Caco-2 (cell line): ENCODE data around the gene TRUB1. TPM values are rescaled to one million over a fixed set of nuclear protein-coding genes. Genes with fewer than 3 reads are reported as not detected.

ENCODE experiments used
- BruUV-seq: library from RNA; stranded (reverse); fragments of 400-500 nt; replicated peaks from 2 replicates; lab custom pipeline; 2021; lab: Mats Ljungman, UMichigan
- CTCF ChIA-PET: fragments of 300-600 bp; sonication (Branson Sonifier 250); formaldehyde crosslinking; loops from one replicate; lab custom pipeline; 2022; ENCODE audit warnings: antibody characterized with exemption; lab: Charles Lee
- POLR2A ChIA-PET: fragments of 300-600 bp; sonication (Branson Sonifier 250); formaldehyde crosslinking; loops from one replicate; lab custom pipeline; 2022; ENCODE audit warnings: antibody characterized with exemption; lab: Charles Lee
- DNase-seq, 2 experiments: peaks; one replicate each; pipeline versions ENCODE4 v3.0.0 to v3.0.0-alpha.2; 2020 to 2022
- H3K27me3 ChIP-seq: replicated peaks from 2 replicates; pipeline ENCODE4 v1.6.0; 2011; ENCODE audit warnings: low read length; ENCODE audit not compliant: control insufficient read depth, insufficient read depth
- H3K36me3 ChIP-seq: 2 replicates; pipeline ENCODE4 v1.5.1; 2011; ENCODE audit warnings: low read length; ENCODE audit not compliant: control insufficient read depth, insufficient read depth
- H3K4me1 ChIP-seq: fragments of 250-450 bp; sonication (Bioruptor Pico); 2 replicates; pipeline ENCODE4 v1.5.1; 2020; ENCODE audit warnings: mild to moderate bottlenecking
- H3K4me3 ChIP-seq: 2 replicates; pipeline ENCODE4 v1.5.1; 2011; ENCODE audit warnings: low read depth, mild to moderate bottlenecking, control low read depth, low read length
- H3K9me3 ChIP-seq: fragments of 250-450 bp; sonication (Bioruptor Pico); 2 replicates; pipeline ENCODE4 v1.5.1; 2020; ENCODE audit warnings: mild to moderate bottlenecking, moderate library complexity
- H3K27ac Mint-ChIP-seq: one replicate; pipeline ENCODE4 v1.8.0; 2022; ENCODE audit warnings: mixed read lengths; ENCODE audit not compliant: unreplicated experiment
- H3K27me3 Mint-ChIP-seq: one replicate; pipeline ENCODE4 v1.8.0; 2022; ENCODE audit warnings: mixed read lengths; ENCODE audit not compliant: insufficient read depth, unreplicated experiment
- H3K36me3 Mint-ChIP-seq: one replicate; pipeline ENCODE4 v1.8.0; 2022; ENCODE audit warnings: mild to moderate bottlenecking, mixed read lengths; ENCODE audit not compliant: insufficient read depth, unreplicated experiment
- H3K4me1 Mint-ChIP-seq: one replicate; pipeline ENCODE4 v1.8.0; 2022; ENCODE audit warnings: low read depth, mixed read lengths; ENCODE audit not compliant: unreplicated experiment
- H3K4me3 Mint-ChIP-seq: one replicate; pipeline ENCODE4 v1.8.0; 2022; ENCODE audit warnings: mild to moderate bottlenecking, moderate library complexity, mixed read lengths; ENCODE audit not compliant: unreplicated experiment
- H3K9me3 Mint-ChIP-seq: one replicate; pipeline ENCODE4 v1.8.0; 2022; ENCODE audit warnings: mixed read lengths; ENCODE audit not compliant: unreplicated experiment
- CTCF ChIP-seq, 2 experiments: fragments of 200-600 bp in 1 of 2; IDR thresholded peaks; 1 replicate in 1 of 2; 2 replicates in 1 of 2; pipeline versions ENCODE4 v1.5.1 to v1.8.0; 2011 to 2022; ENCODE audit warnings: antibody characterized with exemption in 1 of 2, control low read depth in 1 of 2, inconsistent platforms in 1 of 2, low read depth in 1 of 2, low read length in 1 of 2, mild to moderate bottlenecking in 1 of 2, moderate library complexity in 1 of 2; ENCODE audit not compliant: insufficient read depth in 1 of 2, severe bottlenecking in 1 of 2, unreplicated experiment in 1 of 2
- intact Hi-C: fragments of 100-400 bp; cut with micrococcal nuclease; formaldehyde crosslinking; loops from one replicate; pipeline ENCODE4 v1.10.0; 2022; ENCODE audit not compliant: unreplicated experiment
- total RNA-seq: library from RNA; stranded (reverse); gene quantifications from 2 replicates; pipeline ENCODE4 v1.2.3, GENCODE V29; 2022

TRUB1 gene
- total RNA-seq, 1 experiment from 2014 or later, result 22.0 TPM

- H3K9me3 ChIP-seq, result no peaks in the 10 kb centered on the region
- Mint-ChIP-seq H3K9me3 (peaks cover 10% of the 10 kb centered on the region), H3K4me1 (peaks cover 21% of the 10 kb centered on the region), H3K36me3 (no peaks in the 10 kb centered on the region), H3K27me3 (no peaks in the 10 kb centered on the region), H3K27ac (no peak overlapping the region), H3K4me3 (no peak overlapping the region)
- BruUV-seq, result no TSS peak
- ChIA-PET CTCF (no interaction called here), POLR2A (no interaction called here)
- TF ChIP-seq CTCF (IDR thresholded peaks at IDR 0.05; ENCODE audit: insufficient read depth in 1 of 2, low read depth in 1 of 2, low read length in 1 of 2, severe bottlenecking in 1 of 2, unreplicated experiment in 1 of 2), result no peak
- H3K4me3 ChIP-seq, result no peak overlapping the region
- intact Hi-C loops, result no loop called here
- no peaks in the 10 kb centered on the region for H3K27me3 ChIP-seq
- peaks cover 9% of the 10 kb centered on the region; the same call in 1 of the 2 replicates for H3K4me1 ChIP-seq
- no peaks in the 10 kb centered on the region for H3K36me3 ChIP-seq
- DNase-seq, result no peak
Observed at GRCh38 chr10:114908896-114909295, 29.1 kb upstream of the TRUB1 start.

GRCh38 chr10:114911052-114911711 is 26.8 kb upstream of the TRUB1 start:
- CTCF ChIA-PET, result no interaction called here

GRCh38 chr10:114911801-114912469 is 26.1 kb upstream of the TRUB1 start:
- H3K9me3 ChIP-seq, result no peaks in the 10 kb centered on the region
- Mint-ChIP-seq H3K36me3 (no peaks in the 10 kb centered on the region), H3K27me3 (no peaks in the 10 kb centered on the region), H3K27ac (no peak overlapping the region), H3K4me1 (peaks cover 7% of the 10 kb centered on the region), H3K4me3 (no peak overlapping the region), H3K9me3 (no peaks in the 10 kb centered on the region)
- BruUV-seq, result no TSS peak
- no peaks in the 10 kb centered on the region for H3K27me3 ChIP-seq
- no peak overlapping the region for H3K4me3 ChIP-seq
- intact Hi-C loops, result no loop called here
- H3K4me1 ChIP-seq, result no peaks in the 10 kb centered on the region
- H3K36me3 ChIP-seq, result no peaks in the 10 kb centered on the region
- DNase-seq, result no peak
- ChIA-PET POLR2A (no interaction called here), CTCF (no interaction called here)
- no peak for TF ChIP-seq CTCF (IDR thresholded peaks at IDR 0.05; ENCODE audit: insufficient read depth in 1 of 2, low read depth in 1 of 2, low read length in 1 of 2, severe bottlenecking in 1 of 2, unreplicated experiment in 1 of 2)

More at GRCh38 chr10:114911052-114911711, 26.8 kb upstream of the TRUB1 start:
- Mint-ChIP-seq H3K4me1 (peaks cover 7% of the 10 kb centered on the region), H3K36me3 (no peaks in the 10 kb centered on the region), H3K27me3 (no peaks in the 10 kb centered on the region), H3K4me3 (no peak overlapping the region), H3K9me3 (no peaks in the 10 kb centered on the region), H3K27ac (no peak overlapping the region)
- no peaks in the 10 kb centered on the region for H3K4me1 ChIP-seq
- intact Hi-C loops, result no loop called here
- H3K9me3 ChIP-seq, result no peaks in the 10 kb centered on the region
- no peaks in the 10 kb centered on the region for H3K27me3 ChIP-seq
- no peak overlapping the region for H3K4me3 ChIP-seq
- POLR2A ChIA-PET, result no interaction called here
- no peak for TF ChIP-seq CTCF (IDR thresholded peaks at IDR 0.05; ENCODE audit: insufficient read depth in 1 of 2, low read depth in 1 of 2, low read length in 1 of 2, severe bottlenecking in 1 of 2, unreplicated experiment in 1 of 2)
- no peak for DNase-seq
- BruUV-seq, result no TSS peak
- H3K36me3 ChIP-seq, result no peaks in the 10 kb centered on the region
